AG04450 (cell line): ENCODE results near the gene EDN3. TPM values are rescaled to one million over a fixed set of nuclear protein-coding genes. Genes with fewer than 3 reads are reported as not detected.
"Not testable (repeated sequence)": the region's sequence is repeated elsewhere in the genome, so short reads cannot be mapped to it uniquely, and the experiment has no call there.

Source experiments
- CTCF ChIA-PET: fragments of 300-600, 350-600 bp; formaldehyde crosslinking; extraction: SDS; loops from one replicate; lab custom pipeline; 2022; ENCODE audit warnings: antibody characterized with exemption, inconsistent platforms; lab: Charles Lee
- POLR2A ChIA-PET: fragments of 350-600 bp; formaldehyde crosslinking; extraction: SDS; loops from one replicate; lab custom pipeline; 2021; ENCODE audit warnings: antibody characterized with exemption, inconsistent platforms; lab: Yijun Ruan, JAX
- DNase-seq: peaks from one replicate; pipeline ENCODE4 v3.0.0-alpha.2; 2011; ENCODE audit warnings: low read depth, low spot score
- H3K27ac ChIP-seq: one replicate; pipeline ENCODE4 v1.5.1; 2012; ENCODE audit warnings: low read depth, low read length, control low read depth
- H3K27me3 ChIP-seq: one replicate; pipeline ENCODE4 v1.6.0; 2012; ENCODE audit warnings: low read length; ENCODE audit not compliant: control insufficient read depth, insufficient read depth
- H3K4me3 ChIP-seq: 2 replicates; pipeline ENCODE4 v1.5.1; 2011; ENCODE audit warnings: mild to moderate bottlenecking, low read depth, low read length, control low read depth
- H3K9me3 ChIP-seq: 2 replicates; pipeline ENCODE4 v1.5.1; 2012; ENCODE audit warnings: low read length; ENCODE audit not compliant: control insufficient read depth, insufficient read depth
- polyA plus RNA-seq: library from polyadenylated mRNA; depleted of rRNA; stranded (reverse); fragments of >200 nt; gene quantifications from 2 replicates; pipeline ENCODE4 v1.2.3, GENCODE V29; 2011
- TF ChIP-seq, protein P1 (sequence below): IDR thresholded peaks from 2 replicates; pipeline ENCODE4 v1.5.1; 2011; ENCODE audit warnings: low read depth, low read length, control low read depth, inconsistent platforms

EDN3 gene
- polyA plus RNA-seq, 1 experiment: not detected

DNA sequence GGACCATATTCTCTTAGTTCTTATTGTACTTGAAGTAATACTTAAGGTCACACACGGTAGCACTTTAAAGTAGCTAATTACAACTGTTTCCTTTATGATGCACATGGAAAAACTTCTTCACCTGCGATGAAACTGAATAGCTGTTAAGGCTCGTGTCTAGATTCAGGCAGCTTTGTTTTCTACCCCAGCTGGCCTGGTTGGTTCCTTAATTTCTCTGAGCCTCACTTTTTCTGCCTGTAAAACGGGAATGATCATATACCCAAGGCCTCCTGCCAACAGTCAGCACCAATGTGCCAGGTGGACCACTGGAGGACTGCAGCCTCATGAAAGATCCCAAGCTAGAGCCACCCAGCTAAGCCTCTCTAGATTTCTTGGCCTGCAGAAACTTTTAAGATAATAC is 35.0 kb downstream of the EDN3 start:
- TF ChIP-seq, protein P1, sequence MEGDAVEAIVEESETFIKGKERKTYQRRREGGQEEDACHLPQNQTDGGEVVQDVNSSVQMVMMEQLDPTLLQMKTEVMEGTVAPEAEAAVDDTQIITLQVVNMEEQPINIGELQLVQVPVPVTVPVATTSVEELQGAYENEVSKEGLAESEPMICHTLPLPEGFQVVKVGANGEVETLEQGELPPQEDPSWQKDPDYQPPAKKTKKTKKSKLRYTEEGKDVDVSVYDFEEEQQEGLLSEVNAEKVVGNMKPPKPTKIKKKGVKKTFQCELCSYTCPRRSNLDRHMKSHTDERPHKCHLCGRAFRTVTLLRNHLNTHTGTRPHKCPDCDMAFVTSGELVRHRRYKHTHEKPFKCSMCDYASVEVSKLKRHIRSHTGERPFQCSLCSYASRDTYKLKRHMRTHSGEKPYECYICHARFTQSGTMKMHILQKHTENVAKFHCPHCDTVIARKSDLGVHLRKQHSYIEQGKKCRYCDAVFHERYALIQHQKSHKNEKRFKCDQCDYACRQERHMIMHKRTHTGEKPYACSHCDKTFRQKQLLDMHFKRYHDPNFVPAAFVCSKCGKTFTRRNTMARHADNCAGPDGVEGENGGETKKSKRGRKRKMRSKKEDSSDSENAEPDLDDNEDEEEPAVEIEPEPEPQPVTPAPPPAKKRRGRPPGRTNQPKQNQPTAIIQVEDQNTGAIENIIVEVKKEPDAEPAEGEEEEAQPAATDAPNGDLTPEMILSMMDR: no peak
- Histone ChIP-seq H3K27ac (no peak overlapping the region), H3K27me3 (peaks cover 2% of the 10 kb centered on the region), H3K4me3 (no peak overlapping the region), H3K9me3 (no peaks in the 10 kb centered on the region; the same call in 1 of the 2 replicates)
- no peak for DNase-seq
- ChIA-PET POLR2A (no interaction called here), CTCF (no interaction called here)

DNA sequence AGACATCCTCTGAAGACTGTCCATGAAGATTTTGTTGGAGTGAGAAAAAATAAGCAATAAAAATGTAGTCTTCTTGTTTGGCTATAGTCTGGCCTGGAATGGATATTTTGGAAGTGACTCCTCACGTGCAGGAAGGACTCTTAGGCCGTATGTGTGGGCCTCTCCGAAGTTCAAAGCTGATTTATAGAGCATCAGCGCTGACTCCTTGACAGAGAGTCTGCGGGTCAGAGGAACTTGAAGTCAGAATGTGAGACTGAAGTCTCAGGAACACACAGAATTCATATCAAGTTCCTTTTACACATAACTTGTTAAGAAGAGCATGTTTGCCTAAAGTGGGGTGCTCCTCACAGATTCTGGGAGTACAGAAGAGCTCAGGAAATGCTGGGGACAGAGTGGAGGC is 36.1 kb downstream of the EDN3 start:
- Histone ChIP-seq H3K9me3 (peaks cover 7% of the 10 kb centered on the region), H3K4me3 (no peak overlapping the region), H3K27me3 (no peaks in the 10 kb centered on the region), H3K27ac (no peak overlapping the region)
- ChIA-PET POLR2A (no interaction called here), CTCF (no interaction called here)
- TF ChIP-seq, protein P1: no peak
- no peak for DNase-seq

DNA sequence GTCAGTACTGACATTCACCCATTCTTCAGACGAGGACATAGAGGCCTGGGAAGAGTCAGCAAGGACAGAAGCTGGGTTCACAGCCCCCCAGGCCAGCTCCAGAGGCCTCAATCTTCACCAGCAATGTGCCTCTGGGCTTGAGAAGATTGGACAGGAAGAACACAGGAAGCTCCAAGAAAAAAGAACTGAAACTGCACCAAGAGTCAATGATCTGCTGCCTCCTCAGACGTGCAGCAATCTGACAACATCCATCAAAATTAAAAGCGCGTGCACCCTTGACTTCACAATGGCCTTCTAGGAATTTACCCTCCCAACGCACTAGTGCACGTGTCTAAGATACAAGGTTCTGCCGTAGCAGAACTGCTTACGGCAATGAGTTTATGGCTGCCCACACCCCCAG is 38.0 kb downstream of the EDN3 start:
- H3K27ac ChIP-seq, CTCF ChIA-PET, DNase-seq, H3K4me3 ChIP-seq, H3K27me3 ChIP-seq, POLR2A ChIA-PET: not testable (repeated sequence)
- H3K9me3 ChIP-seq: peaks cover 18% of the 10 kb centered on the region

DNA sequence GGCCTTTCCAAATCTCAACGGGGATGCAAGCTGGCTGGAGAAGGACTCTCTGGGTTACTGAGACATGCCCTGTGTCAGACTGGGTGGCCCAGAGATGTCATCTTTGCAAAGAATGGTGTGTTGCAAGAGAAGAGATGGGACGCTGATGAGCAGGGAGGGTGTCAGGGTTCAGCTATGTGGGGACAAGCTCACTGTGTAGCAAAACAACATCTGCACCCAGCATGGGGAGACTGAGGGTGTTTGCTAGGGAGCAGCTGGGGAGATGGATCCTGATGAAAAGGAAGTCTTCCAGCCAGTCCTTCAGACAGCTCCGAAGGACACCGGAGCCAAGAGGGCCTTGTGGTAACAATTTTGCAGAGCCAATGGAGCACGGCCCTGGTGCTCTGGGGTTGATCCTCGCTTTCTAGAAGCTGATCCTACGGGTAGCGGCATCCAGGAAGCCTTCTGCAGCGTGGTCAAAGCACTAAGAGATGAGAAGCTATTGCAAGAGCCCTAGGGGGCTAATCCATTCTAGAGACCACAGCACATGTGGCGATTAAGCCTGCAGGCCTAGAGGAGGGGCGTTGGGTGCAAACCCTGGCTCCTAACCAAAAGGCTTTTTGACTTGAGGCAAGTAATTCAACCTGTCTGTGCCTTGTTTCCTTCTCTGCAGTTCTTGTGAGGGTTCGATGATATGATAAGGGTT is 39.9 kb downstream of the EDN3 start:
- POLR2A ChIA-PET: no interaction called here

DNA sequence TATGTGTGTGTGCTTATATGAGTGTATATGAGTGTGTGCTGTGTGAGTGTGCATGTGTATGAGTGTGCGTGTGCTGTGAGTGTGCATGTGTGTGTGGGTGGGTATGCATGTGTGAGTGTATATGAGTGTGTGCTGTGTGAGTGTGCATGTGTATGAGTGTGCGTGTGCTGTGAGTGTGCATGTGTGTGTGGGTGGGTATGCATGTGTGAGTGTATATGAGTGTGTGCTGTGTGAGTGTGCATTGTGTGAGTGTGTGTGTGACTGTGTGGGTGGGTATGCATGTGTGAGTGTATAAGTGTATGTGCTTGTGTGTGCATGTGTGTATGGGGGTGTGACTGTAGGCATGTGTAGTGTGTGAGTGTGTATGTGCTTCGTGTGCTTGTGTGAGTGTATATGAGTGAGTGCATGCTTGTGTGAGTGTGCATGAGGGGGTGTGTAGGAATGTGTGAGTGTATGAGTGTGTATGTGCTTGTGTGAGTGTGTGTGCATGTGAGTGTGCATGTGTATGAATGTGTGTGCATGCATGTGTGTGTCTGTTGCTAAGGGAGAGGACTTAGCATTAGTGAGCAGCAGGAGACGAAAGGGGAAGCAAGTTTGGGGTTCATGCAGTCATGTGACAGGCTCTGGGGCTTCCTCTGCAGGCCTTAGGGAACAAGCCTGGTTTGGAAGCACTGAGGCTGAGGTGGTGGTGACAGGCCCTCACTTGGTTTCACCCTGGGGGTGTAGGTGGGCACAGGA is 41.0 kb downstream of the EDN3 start:
- H3K4me3 ChIP-seq, H3K27me3 ChIP-seq, DNase-seq, H3K27ac ChIP-seq, POLR2A ChIA-PET, CTCF ChIA-PET: not testable (repeated sequence)
- peaks cover 18% of the 10 kb centered on the region for H3K9me3 ChIP-seq

More for the DNA sequence above, 39.9 kb downstream of the EDN3 start:
- Histone ChIP-seq H3K27ac (no peak overlapping the region), H3K9me3 (peaks cover 18% of the 10 kb centered on the region), H3K27me3 (no peaks in the 10 kb centered on the region), H3K4me3 (no peak overlapping the region)
- TF ChIP-seq, protein P1: no peak
- DNase-seq: no peak
- CTCF ChIA-PET: no interaction called here
